ENCODE data around the gene NAA15. TPM values are rescaled to one million over a fixed set of nuclear protein-coding genes. Genes with fewer than 3 reads are reported as not detected.

The NAA15 gene
- total RNA-seq, 1 experiment from 2014 or later, result 98.9 TPM

DNA sequence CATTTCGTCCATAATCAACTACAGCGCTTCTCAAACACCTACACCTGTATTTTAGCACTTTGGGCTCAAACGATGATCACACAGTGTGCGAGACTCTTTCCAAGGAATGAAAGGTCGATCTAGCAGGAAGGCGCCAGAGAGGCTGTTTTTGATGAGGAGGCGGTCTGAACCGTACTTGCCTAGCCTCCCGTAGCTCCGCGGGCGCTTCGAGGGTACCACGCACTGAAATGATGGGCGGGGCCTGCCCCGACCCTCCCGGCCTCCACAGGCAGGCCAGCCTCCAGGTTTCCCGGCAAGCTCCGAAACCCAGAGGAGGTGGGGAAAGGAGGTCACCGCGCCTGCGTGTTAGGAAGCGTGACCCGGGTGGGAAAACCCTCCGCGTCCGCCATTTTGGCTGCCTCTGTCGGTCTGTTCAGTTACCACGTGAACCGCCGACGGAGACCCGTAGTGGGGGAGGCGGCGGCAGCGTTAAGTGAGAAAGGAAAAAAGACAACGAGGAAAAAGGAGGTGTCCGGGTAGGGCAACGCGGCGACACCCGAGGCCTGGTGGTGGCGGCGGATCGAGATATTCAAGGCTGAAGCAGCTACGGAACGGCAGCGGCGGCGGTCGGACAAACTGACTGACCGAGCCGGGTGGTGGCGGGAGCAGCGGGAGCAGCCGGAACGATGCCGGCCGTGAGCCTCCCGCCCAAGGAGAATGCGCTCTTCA is at the start of gene NAA15 (continued):
- no peak; the same call in none of the 2 replicates for TF ChIP-seq FOXP1 (CRISPR knock-in tag; IDR thresholded peaks at IDR 0.05; ENCODE audit: borderline replicate concordance)
- 0 out of 2 replicates have a peak, but pooled peaks have one; percentile 53 for TF ChIP-seq SMAD3 (CRISPR knock-in tag; IDR thresholded peaks at IDR 0.05; ENCODE audit: borderline replicate concordance)
- 0 out of 2 replicates have a peak, but pooled peaks have one; percentile 8 for TF ChIP-seq TEAD4 (CRISPR knock-in tag; IDR thresholded peaks at IDR 0.05)
- TF ChIP-seq ETV6 (CRISPR knock-in tag; IDR thresholded peaks at IDR 0.05), result peak; percentile 49; the same call in 1 of the 2 replicates
- TF ChIP-seq FOXJ3 (CRISPR knock-in tag; IDR thresholded peaks at IDR 0.05; ENCODE audit: borderline replicate concordance), result no peak
- TF ChIP-seq NFE2L1 (CRISPR knock-in tag; IDR thresholded peaks at IDR 0.05), result 0 out of 2 replicates have a peak, but pooled peaks have one; percentile 51
- 0 out of 2 replicates have a peak, but pooled peaks have one; percentile 53 for TF ChIP-seq GABPB1 (CRISPR knock-in tag; IDR thresholded peaks at IDR 0.05)
- peak; percentile 75 for TF ChIP-seq USF2 (CRISPR knock-in tag; IDR thresholded peaks at IDR 0.05)
- no peak; the same call in 1 of the 2 replicates for TF ChIP-seq CREB1 (CRISPR knock-in tag; IDR thresholded peaks at IDR 0.05)
- no peak for TF ChIP-seq E2F1 (CRISPR knock-in tag; IDR thresholded peaks at IDR 0.05)
- peak; percentile 23 for TF ChIP-seq FOXK1 (CRISPR knock-in tag; IDR thresholded peaks at IDR 0.05)
- TF ChIP-seq CBFB (CRISPR knock-in tag; IDR thresholded peaks at IDR 0.05; ENCODE audit: low read depth), result peak; percentile 29; the same call in 1 of the 2 replicates

- ATAC-seq (no peak), DNase-seq (ENCODE audit: low spot score) (no peak)
- TF ChIP-seq, protein P1, sequence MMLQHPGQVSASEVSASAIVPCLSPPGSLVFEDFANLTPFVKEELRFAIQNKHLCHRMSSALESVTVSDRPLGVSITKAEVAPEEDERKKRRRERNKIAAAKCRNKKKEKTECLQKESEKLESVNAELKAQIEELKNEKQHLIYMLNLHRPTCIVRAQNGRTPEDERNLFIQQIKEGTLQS (CRISPR knock-in tag; conservative IDR thresholded peaks at IDR 0.05), result no peak
- TF ChIP-seq ZNF138 (CRISPR knock-in tag; conservative IDR thresholded peaks at IDR 0.05) (no peak), RORB (CRISPR knock-in tag; IDR thresholded peaks at IDR 0.05) (no peak), ATF2 (CRISPR knock-in tag; IDR thresholded peaks at IDR 0.05; ENCODE audit: borderline replicate concordance, low read depth) (no peak), MAX (CRISPR knock-in tag; IDR thresholded peaks at IDR 0.05) (no peak), FOXJ3 (CRISPR knock-in tag; IDR thresholded peaks at IDR 0.05; ENCODE audit: borderline replicate concordance) (no peak), TEAD1 (CRISPR knock-in tag; IDR thresholded peaks at IDR 0.05) (no peak), PREB (CRISPR knock-in tag; IDR thresholded peaks at IDR 0.05; ENCODE audit: borderline replicate concordance) (no peak), ZNF232 (CRISPR knock-in tag; IDR thresholded peaks at IDR 0.05) (no peak), MYBL2 (CRISPR knock-in tag; IDR thresholded peaks at IDR 0.05) (no peak)
- TF ChIP-seq, protein P2, sequence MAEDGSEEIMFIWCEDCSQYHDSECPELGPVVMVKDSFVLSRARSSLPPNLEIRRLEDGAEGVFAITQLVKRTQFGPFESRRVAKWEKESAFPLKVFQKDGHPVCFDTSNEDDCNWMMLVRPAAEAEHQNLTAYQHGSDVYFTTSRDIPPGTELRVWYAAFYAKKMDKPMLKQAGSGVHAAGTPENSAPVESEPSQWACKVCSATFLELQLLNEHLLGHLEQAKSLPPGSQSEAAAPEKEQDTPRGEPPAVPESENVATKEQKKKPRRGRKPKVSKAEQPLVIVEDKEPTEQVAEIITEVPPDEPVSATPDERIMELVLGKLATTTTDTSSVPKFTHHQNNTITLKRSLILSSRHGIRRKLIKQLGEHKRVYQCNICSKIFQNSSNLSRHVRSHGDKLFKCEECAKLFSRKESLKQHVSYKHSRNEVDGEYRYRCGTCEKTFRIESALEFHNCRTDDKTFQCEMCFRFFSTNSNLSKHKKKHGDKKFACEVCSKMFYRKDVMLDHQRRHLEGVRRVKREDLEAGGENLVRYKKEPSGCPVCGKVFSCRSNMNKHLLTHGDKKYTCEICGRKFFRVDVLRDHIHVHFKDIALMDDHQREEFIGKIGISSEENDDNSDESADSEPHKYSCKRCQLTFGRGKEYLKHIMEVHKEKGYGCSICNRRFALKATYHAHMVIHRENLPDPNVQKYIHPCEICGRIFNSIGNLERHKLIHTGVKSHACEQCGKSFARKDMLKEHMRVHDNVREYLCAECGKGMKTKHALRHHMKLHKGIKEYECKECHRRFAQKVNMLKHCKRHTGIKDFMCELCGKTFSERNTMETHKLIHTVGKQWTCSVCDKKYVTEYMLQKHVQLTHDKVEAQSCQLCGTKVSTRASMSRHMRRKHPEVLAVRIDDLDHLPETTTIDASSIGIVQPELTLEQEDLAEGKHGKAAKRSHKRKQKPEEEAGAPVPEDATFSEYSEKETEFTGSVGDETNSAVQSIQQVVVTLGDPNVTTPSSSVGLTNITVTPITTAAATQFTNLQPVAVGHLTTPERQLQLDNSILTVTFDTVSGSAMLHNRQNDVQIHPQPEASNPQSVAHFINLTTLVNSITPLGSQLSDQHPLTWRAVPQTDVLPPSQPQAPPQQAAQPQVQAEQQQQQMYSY (CRISPR knock-in tag; IDR thresholded peaks at IDR 0.05), result no peak
- H3K4me1 Mint-ChIP-seq, result peaks cover 2% of the 10 kb centered on the region; the same call in 1 of the 2 replicates
- H3K27ac Mint-ChIP-seq, result no peak overlapping the region
- no peak overlapping the region for H3K4me3 Mint-ChIP-seq
- ChIA-PET CTCF (interaction anchor here (1.8 kb wide), 1 partner anchor 42 kb away, joined by 6 read pairs; no protein-coding TSS in a partner anchor), POLR2A (no interaction called here)
- H3K9me3 Mint-ChIP-seq, result no peaks in the 10 kb centered on the region
- H3K27me3 Mint-ChIP-seq (ENCODE audit: low read depth), result no peaks in the 10 kb centered on the region
- no peaks in the 10 kb centered on the region for H3K36me3 Mint-ChIP-seq
These were observed 48.3 kb upstream of the NAA15 start for GRCh38 chr4:139253046-139253445.
